B cell (primary cell): ENCODE data around the gene GIMAP2. TPM values are rescaled to one million over a fixed set of nuclear protein-coding genes. Genes with fewer than 3 reads are reported as not detected.

Experiments used
- ATAC-seq: fragments of 200-7000 bp; cut with Tn5 transposase; one replicate; pipeline ENCODE4 v1.10.0; 2021; ENCODE audit warnings: low read depth, mild to moderate bottlenecking, moderate number of reproducible peaks, moderate library complexity
- CTCF ChIA-PET: fragments of 350-600 bp; sonication (Branson Sonifier 250); formaldehyde crosslinking; loops from one replicate; lab custom pipeline; 2021; ENCODE audit warnings: antibody characterized with exemption, inconsistent platforms; lab: Charles Lee
- POLR2A ChIA-PET: fragments of 350-600 bp; sonication (Branson Sonifier 250); formaldehyde crosslinking; loops from one replicate; lab custom pipeline; 2021; ENCODE audit warnings: antibody characterized with exemption; lab: Charles Lee
- DNase-seq: peaks from one replicate; pipeline ENCODE4 v3.0.0; 2013
- H2AFZ ChIP-seq: 2 replicates; pipeline ENCODE4 v1.6.1; 2012; ENCODE audit warnings: mild to moderate bottlenecking, low read depth, low read length; ENCODE audit not compliant: insufficient read depth, poor library complexity, severe bottlenecking
- H3K27ac ChIP-seq, 2 donors: 1 replicate in 1 of 2; 2 replicates in 1 of 2; pipeline ENCODE4 v1.5.1; 2012 to 2013; ENCODE audit warnings: low read length in 2 of 2, mild to moderate bottlenecking in 2 of 2, moderate library complexity in 1 of 2
- H3K27me3 ChIP-seq, 4 experiments: fragments of 200-600 bp in 1 of 4; sonication (generic) in 1 of 4; replicated peaks in 1 of 4; 1 replicate in 2 of 4; 2 replicates in 2 of 4; pipeline versions ENCODE4 v1.6.1 to v1.7.0; 2013 to 2016; ENCODE audit warnings: low read length in 3 of 4, mild to moderate bottlenecking in 2 of 4, mixed read lengths in 1 of 4, moderate library complexity in 1 of 4; ENCODE audit not compliant: insufficient read depth in 4 of 4, control insufficient read depth in 3 of 4; ENCODE audit errors: control extremely low read depth in 1 of 4
- H3K36me3 ChIP-seq, 2 experiments: replicated peaks in 1 of 2; 1 replicate in 1 of 2; 2 replicates in 1 of 2; pipeline versions ENCODE4 v1.6.1 to v1.7.1; 2013; ENCODE audit warnings: low read length in 1 of 2; ENCODE audit not compliant: insufficient read depth in 2 of 2, control insufficient read depth in 1 of 2; ENCODE audit errors: control extremely low read depth in 1 of 2, extremely low read depth in 1 of 2
- H3K4me1 ChIP-seq, 2 donors: fragments of 200-600 bp in 1 of 2; sonication (generic) in 1 of 2; 1 replicate in 1 of 2; 2 replicates in 1 of 2; pipeline versions ENCODE4 v1.5.1 to v1.6.1; 2013 to 2017; ENCODE audit warnings: low read length in 2 of 2; ENCODE audit not compliant: control insufficient read depth in 2 of 2, insufficient read depth in 2 of 2
- H3K4me2 ChIP-seq: replicated peaks from 2 replicates; pipeline ENCODE3; 2012; ENCODE audit warnings: mild to moderate bottlenecking, low read depth, low read length; ENCODE audit not compliant: poor library complexity, severe bottlenecking
- H3K4me3 ChIP-seq, 5 experiments: fragments of 200-600 bp in 1 of 5; sonication (generic) in 1 of 5; 1 replicate in 3 of 5; 2 replicates in 2 of 5; pipeline versions ENCODE4 v1.5.1 to v1.7.0; 2011 to 2016; ENCODE audit warnings: low read length in 4 of 5, mild to moderate bottlenecking in 4 of 5, low read depth in 2 of 5, control low read depth in 1 of 5, moderate library complexity in 1 of 5; ENCODE audit not compliant: insufficient read depth in 1 of 5; ENCODE audit errors: control extremely low read depth in 1 of 5, extremely low read depth in 1 of 5
- H3K79me2 ChIP-seq: fragments of 200-600 bp; sonication (generic); one replicate; pipeline ENCODE4 v1.6.0; 2016; ENCODE audit warnings: low read length; ENCODE audit not compliant: control insufficient read depth, insufficient read depth
- H3K9ac ChIP-seq: fragments of 200-600 bp; sonication (generic); 2 replicates; pipeline ENCODE4 v1.6.1; 2017; ENCODE audit warnings: mild to moderate bottlenecking, low read length, moderate library complexity
- H3K9me3 ChIP-seq, 3 donors: one replicate each; pipeline versions ENCODE4 v1.6.1 to v1.7.1; 2013; ENCODE audit warnings: low read length in 2 of 3; ENCODE audit not compliant: control insufficient read depth in 2 of 3, insufficient read depth in 1 of 3; ENCODE audit errors: control extremely low read depth in 1 of 3
- H4K20me1 ChIP-seq: 2 replicates; pipeline ENCODE4 v1.6.0; 2012; ENCODE audit warnings: mild to moderate bottlenecking, low read length; ENCODE audit not compliant: insufficient read depth, control insufficient read depth, poor library complexity, severe bottlenecking
- H3K27ac Mint-ChIP-seq: one replicate; pipeline ENCODE4 v1.8.0; 2021; ENCODE audit warnings: mixed read lengths
- H3K27me3 Mint-ChIP-seq: one replicate; pipeline ENCODE4 v1.8.0; 2021; ENCODE audit warnings: mixed read lengths
- H3K4me1 Mint-ChIP-seq: one replicate; pipeline ENCODE4 v1.8.0; 2021; ENCODE audit warnings: mixed read lengths
- H3K4me3 Mint-ChIP-seq: one replicate; pipeline ENCODE4 v1.8.0; 2021; ENCODE audit warnings: mixed read lengths
- H3K9me3 Mint-ChIP-seq: one replicate; pipeline ENCODE4 v1.8.0; 2022; ENCODE audit warnings: mixed read lengths; ENCODE audit not compliant: insufficient read depth
- CTCF ChIP-seq: fragments of 200-600 bp; IDR thresholded peaks from one replicate; pipeline ENCODE4 v1.8.0; 2022; ENCODE audit warnings: antibody characterized with exemption, mild to moderate bottlenecking
- EZH2 ChIP-seq: IDR thresholded peaks from 2 replicates; pipeline ENCODE4 v1.6.1; 2012; ENCODE audit warnings: borderline replicate concordance, low read depth, mild to moderate bottlenecking, moderate library complexity, low read length; ENCODE audit not compliant: insufficient read depth, poor library complexity, severe bottlenecking
- WGBS: methylation state at CpG from one replicate; pipeline ENCODE4 v1.1.5; 2013; ENCODE audit warnings: missing lambda C conversion rate; ENCODE audit not compliant: insufficient coverage; 5-methylcytosine and 5-hydroxymethylcytosine counted together
- intact Hi-C: fragments of 100-400 bp; cut with micrococcal nuclease; formaldehyde crosslinking; loops from one replicate; pipeline ENCODE4 v1.10.0; 2022
- polyA plus RNA-seq: library from polyadenylated mRNA; depleted of rRNA; stranded (reverse); fragments of >200 nt; gene quantifications from 2 replicates; pipeline ENCODE4 v1.2.3, GENCODE V29; 2012
- total RNA-seq, 2 donors: library from RNA; stranded (reverse); fragments of 120-200 nt in 1 of 2; gene quantifications; 1 replicate in 1 of 2; 2 replicates in 1 of 2; pipeline versions ENCODE4 v1.2.3 to v1.2.4, GENCODE V29; 2013 to 2022

Gene GIMAP2
- total and polyA plus RNA-seq, 2 donors (not counting 1 experiment from before 2014, with no cell fraction given) = 13.2 to 18.1 TPM

DNA sequence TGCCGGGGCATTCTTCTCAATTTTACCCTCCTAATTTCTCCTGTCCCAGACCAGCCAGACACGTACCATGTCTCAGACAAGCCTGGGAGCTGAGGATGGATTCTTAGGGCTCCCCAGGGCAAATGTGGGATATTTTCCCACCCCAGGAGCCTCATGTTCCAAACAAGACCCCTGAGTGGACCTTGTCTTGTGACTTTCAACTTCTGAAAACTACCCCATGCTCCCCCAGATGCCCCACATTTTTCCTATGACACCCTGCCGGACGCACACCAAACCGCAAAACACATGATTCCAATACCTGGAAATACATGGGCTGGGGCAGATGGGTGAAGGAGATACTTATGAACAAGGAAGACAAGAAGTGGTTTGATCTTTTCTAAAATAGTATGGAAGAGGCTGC is 52.6 kb downstream of the GIMAP2 start:
- intact Hi-C loops = no loop called here
- H3K9ac ChIP-seq = peak overlapping the region; percentile 58
- TF ChIP-seq CTCF (no peak), EZH2 (no peak)
- no CpG with 5 or more reads among the region's 5 CpGs for WGBS
- peaks cover 6 to 13% of the 10 kb centered on the region in 2 donors for H3K4me1 ChIP-seq
- ATAC-seq = no peak
- DNase-seq = no peak
- H3K4me3 Mint-ChIP-seq = no peak overlapping the region
- H4K20me1 ChIP-seq = no peaks in the 10 kb centered on the region
- H3K9me3 ChIP-seq = no peaks in the 10 kb centered on the region
- H3K27ac Mint-ChIP-seq = no peak overlapping the region
- no peak overlapping the region for H2AFZ ChIP-seq
- no peaks in the 10 kb centered on the region for H3K36me3 ChIP-seq
- no peaks in the 10 kb centered on the region for H3K79me2 ChIP-seq
- peaks cover 0 to 10% (median 4%) of the 10 kb centered on the region in 4 experiments for H3K27me3 ChIP-seq
- no peak overlapping the region for H3K4me2 ChIP-seq
- H3K4me1 Mint-ChIP-seq = peaks cover 8% of the 10 kb centered on the region
- no peak overlapping the region for H3K27ac ChIP-seq
- ChIA-PET POLR2A (no interaction called here), CTCF (no interaction called here)
- peak overlapping the region in 1 of 5 experiments; percentile 47 for H3K4me3 ChIP-seq
- H3K27me3 Mint-ChIP-seq = peaks cover 18% of the 10 kb centered on the region
- no peaks in the 10 kb centered on the region for H3K9me3 Mint-ChIP-seq

- Histone ChIP-seq H3K79me2 (no peaks in the 10 kb centered on the region), H3K9me3 (no peaks in the 10 kb centered on the region), H3K9ac (no peak overlapping the region), H3K27me3 (peaks cover 0 to 10% (median 4%) of the 10 kb centered on the region in 4 experiments), H3K27ac (no peak overlapping the region), H2AFZ (no peak overlapping the region), H3K4me1 (peaks cover 6 to 13% of the 10 kb centered on the region in 2 donors), H3K36me3 (no peaks in the 10 kb centered on the region), H3K4me3 (no peak overlapping the region), H3K4me2 (no peak overlapping the region), H4K20me1 (no peaks in the 10 kb centered on the region)
- Mint-ChIP-seq H3K4me1 (peaks cover 8% of the 10 kb centered on the region), H3K27ac (no peak overlapping the region), H3K27me3 (peaks cover 18% of the 10 kb centered on the region), H3K4me3 (no peak overlapping the region), H3K9me3 (no peaks in the 10 kb centered on the region)
- no peak for DNase-seq
- WGBS = no CpG with 5 or more reads among the region's 5 CpGs
- TF ChIP-seq EZH2 (no peak), CTCF (no peak)
- POLR2A ChIA-PET = no interaction called here
- CTCF ChIA-PET = no interaction called here
- intact Hi-C loops = no loop called here
- ATAC-seq = no peak
Observed at GRCh38 chr7:150738591-150739001, 53.1 kb downstream of the GIMAP2 start.
